BE2C (cell line): ENCODE results near the gene C5orf15.
"Not testable (repeated sequence)": the region's sequence is repeated elsewhere in the genome, so short reads cannot be mapped to it uniquely, and the experiment has no call there.

Experiments
- DNase-seq: peaks from one replicate; pipeline ENCODE4 v3.0.0-alpha.2; 2020
- H3K27me3 ChIP-seq: fragments of 250-450 bp; sonication (Bioruptor Pico); 2 replicates; pipeline ENCODE4 v1.5.1; 2020; ENCODE audit warnings: mild to moderate bottlenecking
- H3K36me3 ChIP-seq: fragments of 250-450 bp; sonication (Bioruptor Pico); 2 replicates; pipeline ENCODE4 v1.5.1; 2020; ENCODE audit warnings: mild to moderate bottlenecking
- H3K4me1 ChIP-seq: fragments of 250-450 bp; sonication (Bioruptor Pico); 2 replicates; pipeline ENCODE4 v1.5.1; 2020
- H3K4me3 ChIP-seq: 2 replicates; pipeline ENCODE4 v1.5.1; 2011; ENCODE audit warnings: low read depth, low read length
- H3K9me3 ChIP-seq: fragments of 250-450 bp; sonication (Bioruptor Pico); 2 replicates; pipeline ENCODE4 v1.5.1; 2020
- TF ChIP-seq, protein P1 (sequence below): IDR thresholded peaks from 2 replicates; pipeline ENCODE4 v1.5.1; 2012; ENCODE audit warnings: mild to moderate bottlenecking, low read depth, low read length

Gene C5orf15

DNA sequence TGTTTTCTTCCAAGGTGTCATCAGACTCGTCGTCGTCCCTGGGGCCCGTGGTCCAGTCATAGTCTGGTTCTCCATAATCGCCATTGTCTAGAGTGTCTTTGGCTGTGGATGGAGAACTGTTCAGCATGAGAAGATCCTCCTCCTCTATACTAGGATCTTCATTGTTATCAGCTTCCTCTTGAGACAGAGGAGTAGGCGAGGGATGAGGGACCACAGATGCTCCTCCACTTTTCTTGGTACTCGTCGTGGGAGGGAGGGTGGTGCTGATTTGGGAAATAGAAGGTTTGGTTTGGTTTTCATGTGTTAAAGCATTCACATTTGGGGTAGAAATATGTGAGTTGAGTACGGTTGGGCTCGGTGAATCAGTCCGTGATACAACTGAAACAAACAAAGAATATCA, 8.8 kb downstream of the C5orf15 start:
- TF ChIP-seq, protein P1, sequence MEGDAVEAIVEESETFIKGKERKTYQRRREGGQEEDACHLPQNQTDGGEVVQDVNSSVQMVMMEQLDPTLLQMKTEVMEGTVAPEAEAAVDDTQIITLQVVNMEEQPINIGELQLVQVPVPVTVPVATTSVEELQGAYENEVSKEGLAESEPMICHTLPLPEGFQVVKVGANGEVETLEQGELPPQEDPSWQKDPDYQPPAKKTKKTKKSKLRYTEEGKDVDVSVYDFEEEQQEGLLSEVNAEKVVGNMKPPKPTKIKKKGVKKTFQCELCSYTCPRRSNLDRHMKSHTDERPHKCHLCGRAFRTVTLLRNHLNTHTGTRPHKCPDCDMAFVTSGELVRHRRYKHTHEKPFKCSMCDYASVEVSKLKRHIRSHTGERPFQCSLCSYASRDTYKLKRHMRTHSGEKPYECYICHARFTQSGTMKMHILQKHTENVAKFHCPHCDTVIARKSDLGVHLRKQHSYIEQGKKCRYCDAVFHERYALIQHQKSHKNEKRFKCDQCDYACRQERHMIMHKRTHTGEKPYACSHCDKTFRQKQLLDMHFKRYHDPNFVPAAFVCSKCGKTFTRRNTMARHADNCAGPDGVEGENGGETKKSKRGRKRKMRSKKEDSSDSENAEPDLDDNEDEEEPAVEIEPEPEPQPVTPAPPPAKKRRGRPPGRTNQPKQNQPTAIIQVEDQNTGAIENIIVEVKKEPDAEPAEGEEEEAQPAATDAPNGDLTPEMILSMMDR = no peak
- Histone ChIP-seq H3K27me3 (no peaks in the 10 kb centered on the region), H3K4me3 (no peak overlapping the region), H3K4me1 (no peaks in the 10 kb centered on the region), H3K36me3 (peaks cover 18% of the 10 kb centered on the region), H3K9me3 (no peaks in the 10 kb centered on the region)
- no peak for DNase-seq

DNA sequence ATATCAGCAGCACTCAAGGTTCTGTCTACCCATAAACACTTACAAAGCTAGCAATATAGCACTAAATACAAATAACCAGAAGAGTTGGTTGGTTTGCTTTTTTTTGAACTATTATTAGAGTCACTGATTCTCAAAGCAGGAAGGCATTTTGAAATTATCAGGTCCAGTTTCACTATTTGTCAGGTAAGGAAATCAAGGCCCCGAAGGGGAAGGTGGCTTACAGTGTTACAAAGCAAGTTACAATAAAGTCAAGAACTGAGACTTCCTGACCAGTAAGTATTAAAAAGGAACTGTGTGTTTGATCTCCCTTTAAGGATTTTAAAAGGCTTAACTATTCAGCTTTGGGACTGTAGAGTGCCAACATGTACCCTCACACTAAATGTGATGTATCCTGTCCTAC, 10.8 kb downstream of the C5orf15 start:
- DNase-seq = no peak
- Histone ChIP-seq H3K36me3 (peaks cover 18% of the 10 kb centered on the region), H3K4me3 (no peak overlapping the region)

DNA sequence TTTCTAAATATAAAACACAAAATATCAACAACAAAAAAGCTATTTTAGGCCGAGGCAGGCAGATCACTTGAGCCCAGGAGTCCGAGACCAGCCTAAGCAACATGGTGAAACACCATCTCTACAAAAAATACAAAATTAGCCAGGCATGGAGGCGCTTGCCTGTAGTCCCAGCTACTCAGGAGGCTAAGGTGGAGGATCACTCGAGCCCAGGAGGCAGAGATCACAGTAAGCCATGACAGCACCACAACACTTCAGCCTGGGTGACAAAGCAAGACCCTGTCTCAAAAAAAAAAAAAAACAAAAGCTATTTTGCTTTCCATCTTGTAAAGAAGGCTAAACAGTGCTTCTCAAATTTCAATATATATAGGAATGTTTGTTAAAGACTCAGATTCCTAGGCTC, 11.3 kb downstream of the C5orf15 start:
- H3K4me3 ChIP-seq = no peak overlapping the region
- peaks cover 18% of the 10 kb centered on the region for H3K36me3 ChIP-seq
- TF ChIP-seq, protein P1 = no peak
- H3K27me3 ChIP-seq = no peaks in the 10 kb centered on the region
- no peak for DNase-seq
- no peaks in the 10 kb centered on the region for H3K9me3 ChIP-seq
- no peaks in the 10 kb centered on the region for H3K4me1 ChIP-seq

More for the DNA sequence above, 10.8 kb downstream of the C5orf15 start:
- Histone ChIP-seq H3K9me3 (no peaks in the 10 kb centered on the region), H3K27me3 (no peaks in the 10 kb centered on the region), H3K4me1 (no peaks in the 10 kb centered on the region)
- TF ChIP-seq, protein P1 = no peak

DNA sequence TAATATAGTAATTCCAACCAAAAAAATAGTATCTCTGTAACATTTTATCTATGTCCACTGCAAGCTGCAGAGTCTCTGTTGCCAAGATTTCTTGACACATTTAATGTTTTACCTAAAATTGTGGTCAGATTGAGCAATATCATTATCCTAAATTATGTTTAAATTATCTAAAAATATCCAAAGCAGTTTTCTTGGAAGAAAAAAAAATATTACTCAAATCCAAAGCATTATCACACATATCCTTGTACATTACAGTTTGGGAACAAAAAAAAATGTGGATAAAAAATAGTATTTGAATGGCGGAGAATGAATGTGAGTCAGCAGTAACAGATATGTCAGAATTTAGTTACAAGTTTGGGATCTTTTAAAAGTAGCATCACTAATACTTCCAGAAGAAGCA, 12.2 kb downstream of the C5orf15 start:
- peaks cover 18% of the 10 kb centered on the region for H3K36me3 ChIP-seq
- H3K9me3 ChIP-seq, H3K27me3 ChIP-seq, H3K4me1 ChIP-seq, H3K4me3 ChIP-seq, DNase-seq: not testable (repeated sequence)

DNA sequence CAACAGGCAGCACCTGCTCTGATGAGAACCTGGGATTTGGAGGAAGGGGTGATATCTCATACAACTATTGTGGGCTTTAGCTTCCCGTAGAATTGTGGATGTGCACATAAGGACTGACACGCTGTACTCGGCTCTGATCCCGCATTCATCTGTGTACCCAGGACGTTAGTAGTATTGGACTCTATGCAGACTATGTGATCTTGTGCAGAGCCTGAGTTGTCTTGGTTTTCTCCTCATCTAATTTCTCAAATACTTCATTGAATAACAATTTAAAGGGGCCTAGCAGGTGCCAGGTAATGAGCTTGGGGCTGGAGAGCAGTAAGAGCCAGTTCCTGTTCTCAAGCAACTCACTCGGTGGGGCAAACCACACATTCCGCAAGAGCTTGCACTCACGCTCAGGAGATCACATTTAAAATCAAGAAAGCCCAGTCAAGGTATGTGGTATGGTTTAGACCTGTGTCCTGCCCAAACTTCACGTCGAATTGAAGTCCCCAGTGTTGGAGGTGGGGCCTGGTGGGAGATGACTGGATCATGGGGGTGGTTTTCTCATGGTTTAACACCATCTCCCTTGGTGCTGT, 14.8 kb downstream of the C5orf15 start:
- no peak for DNase-seq
- Histone ChIP-seq H3K9me3 (no peaks in the 10 kb centered on the region), H3K36me3 (peaks cover 13% of the 10 kb centered on the region), H3K27me3 (no peaks in the 10 kb centered on the region), H3K4me1 (no peaks in the 10 kb centered on the region; the same call in 1 of the 2 replicates), H3K4me3 (no peak overlapping the region)
- TF ChIP-seq, protein P1 = no peak

DNA sequence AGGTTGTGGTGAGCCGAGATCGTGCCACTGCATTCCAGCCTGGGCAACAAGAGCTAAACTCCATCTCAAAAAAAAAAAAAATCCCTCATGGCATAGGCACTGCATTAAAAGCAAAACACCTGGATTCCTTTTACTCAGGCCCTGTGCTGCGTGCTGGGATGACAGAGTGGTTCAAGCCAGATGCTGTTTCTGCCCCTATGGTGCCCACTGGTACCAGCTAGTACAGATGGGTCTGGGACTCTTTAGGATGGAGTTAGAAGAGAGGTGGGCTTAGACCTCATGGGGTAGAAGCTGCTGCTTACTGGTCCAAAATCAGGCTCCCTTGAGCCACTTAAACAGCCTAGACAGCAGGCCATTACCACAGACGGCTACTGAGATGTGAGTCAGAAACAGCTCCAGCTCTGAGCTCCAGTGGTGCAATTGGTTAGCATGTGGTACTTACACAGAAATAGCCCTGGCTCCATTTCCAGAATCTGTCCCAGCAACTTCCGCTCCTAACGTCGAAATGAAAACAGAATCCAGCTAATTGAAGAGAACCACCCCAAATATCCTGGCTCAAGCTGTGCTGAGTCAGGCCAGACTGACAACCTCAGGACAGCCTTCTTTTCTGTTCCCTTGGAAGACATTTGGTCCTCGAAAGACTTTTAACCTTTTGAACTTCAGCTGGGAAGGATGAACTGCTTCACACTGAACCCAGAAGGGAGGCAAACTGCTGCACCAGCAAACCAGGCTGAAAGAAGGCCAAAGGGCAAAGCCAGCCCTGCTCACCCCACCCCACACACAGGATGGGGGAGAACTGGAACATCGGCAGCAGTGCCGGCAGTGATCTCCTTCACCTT, 15.5 kb downstream of the C5orf15 start:
- Histone ChIP-seq H3K4me1 (no peaks in the 10 kb centered on the region; the same call in 1 of the 2 replicates), H3K9me3 (no peaks in the 10 kb centered on the region), H3K36me3 (peaks cover 13% of the 10 kb centered on the region), H3K4me3 (no peak overlapping the region), H3K27me3 (no peaks in the 10 kb centered on the region)
- TF ChIP-seq, protein P1 = no peak
- DNase-seq = no peak
